Measurements from ENCODE around the gene DPYSL3. TPM values are rescaled to one million over a fixed set of nuclear protein-coding genes. Genes with fewer than 3 reads are reported as not detected.

Gene DPYSL3
- total and polyA plus RNA-seq, 2 donors (not counting 3 experiments of a cell fraction or from before 2014, with no cell fraction given): 80.3 to 146 TPM

- H3K9me1 ChIP-seq (replicated peaks; ENCODE audit: control insufficient read depth, extremely low read depth, insufficient read depth, low read length): no peaks in the 10 kb centered on the region
- H4K20me1 ChIP-seq (replicated peaks; ENCODE audit: control insufficient read depth, extremely low read depth, insufficient read depth, low read length): no peaks in the 10 kb centered on the region
- H3K4me2 ChIP-seq (ENCODE audit: insufficient read depth, low read length): no peak overlapping the region
- FAIRE-seq: no peak
- peaks cover 18% of the 10 kb centered on the region for H3K79me2 ChIP-seq (ENCODE audit: control insufficient read depth, insufficient read depth, low read length)
- intact Hi-C loops (cut with micrococcal nuclease): loop anchor here (10.0 kb wide), 1 partner anchor 872 kb away; the partner anchor contains the start of gene FBXO38
- ChIA-PET CTCF (interaction anchor here (1.0 kb wide), 1 partner anchor 48 kb away, joined by 3 read pairs; no protein-coding TSS in a partner anchor), POLR2A (no interaction called here)
- no peak overlapping the region for H3K27ac ChIP-seq (ENCODE audit: insufficient read depth, low read depth, low read length)
- H3K4me3 ChIP-seq (replicated peaks in 1 of 3; ENCODE audit: insufficient read depth in 1 of 3, low read depth in 1 of 3, low read length in 3 of 3): no peak overlapping the region
- H3K27me3 ChIP-seq (ENCODE audit: control insufficient read depth in 2 of 2, insufficient read depth in 2 of 2, low read length in 2 of 2): no peaks in the 10 kb centered on the region
- H3K4me1 ChIP-seq (ENCODE audit: control insufficient read depth, extremely low read depth, insufficient read depth, low read length): peaks cover 24% of the 10 kb centered on the region
- no peaks in the 10 kb centered on the region for H3K36me3 ChIP-seq (ENCODE audit: control insufficient read depth in 2 of 2, extremely low read depth in 1 of 2, insufficient read depth in 2 of 2, low read length in 2 of 2)
- no peak for TF ChIP-seq GATA2 (IDR thresholded peaks at IDR 0.05; ENCODE audit: insufficient read depth, insufficient read length, low read depth, low read length)
- no peak for TF ChIP-seq POLR2A (IDR thresholded peaks at IDR 0.05; ENCODE audit: low read depth, low read length)
- no peak for TF ChIP-seq CTCF (IDR thresholded peaks at IDR 0.05; ENCODE audit: extremely low read depth in 1 of 2, insufficient read depth in 1 of 2, low read depth in 1 of 2, low read length in 2 of 2)
- TF ChIP-seq JUN (IDR thresholded peaks at IDR 0.05; ENCODE audit: borderline replicate concordance, insufficient read depth, insufficient read length, low read depth): no peak
- no peak for TF ChIP-seq FOS (IDR thresholded peaks at IDR 0.05; ENCODE audit: borderline replicate concordance, insufficient read depth, low read length)
- no peak for TF ChIP-seq EZH2 (IDR thresholded peaks at IDR 0.05; ENCODE audit: borderline replicate concordance, low read depth, low read length, severe bottlenecking)
- TF ChIP-seq POLR2AphosphoS5 (IDR thresholded peaks at IDR 0.05; ENCODE audit: insufficient read depth, low read depth, low read length): no peak
- TF ChIP-seq MYC (IDR thresholded peaks at IDR 0.05; ENCODE audit: low read depth, low read length): no peak
- TF ChIP-seq MAX (IDR thresholded peaks at IDR 0.05; ENCODE audit: insufficient read depth, insufficient read length): no peak
- H3K9me3 ChIP-seq (replicated peaks; ENCODE audit: control insufficient read depth, insufficient read depth, low read length): no peaks in the 10 kb centered on the region
- H2AFZ ChIP-seq (ENCODE audit: low read depth, low read length): no peak overlapping the region
- DNase-seq (ENCODE audit: low read depth, low spot score): no peak
- H3K9ac ChIP-seq (replicated peaks; ENCODE audit: extremely low read depth, insufficient read depth, low read length): no peak overlapping the region
- no TSS peak for BruUV-seq (replicated peaks)
- dilution Hi-C loops (cut with MboI; ENCODE audit: extremely low pct_ligation_motif_present, low sequenced_read_pairs): no loop called here
Observed at GRCh38 chr5:147512659-147513379, 3.0 kb upstream of the DPYSL3 start.
